ENCODE measurements around the gene SCNN1G. TPM values are rescaled to one million over a fixed set of nuclear protein-coding genes. Genes with fewer than 3 reads are reported as not detected.

SCNN1G gene
- total and polyA plus RNA-seq, 4 donors, result not detected

- no peak for TF ChIP-seq FOXA1 (IDR thresholded peaks at IDR 0.05)
- peak; percentile 33 for TF ChIP-seq SP1 (IDR thresholded peaks at IDR 0.05)
- peak; percentile 26 for TF ChIP-seq MAX (IDR thresholded peaks at IDR 0.05)
- TF ChIP-seq ZBTB33 (IDR thresholded peaks at IDR 0.05), result no peak
- no peak for TF ChIP-seq TAF1 (conservative IDR thresholded peaks at IDR 0.05)
- peak in 1 of 2 donors; percentile 52 for TF ChIP-seq RAD21 (IDR thresholded peaks at IDR 0.05)
- TF ChIP-seq NR2F2 (IDR thresholded peaks at IDR 0.05), result peak; percentile 39
- TF ChIP-seq YY1 (IDR thresholded peaks at IDR 0.05), result peak; percentile 13
- TF ChIP-seq REST (IDR thresholded peaks at IDR 0.05), result no peak
- TF ChIP-seq RXRA (IDR thresholded peaks at IDR 0.05), result peak; percentile 40 to 47
- TF ChIP-seq EGR1 (IDR thresholded peaks at IDR 0.05; ENCODE audit: low read depth in 2 of 2), result no peak
- TF ChIP-seq GABPA (IDR thresholded peaks at IDR 0.05 in 1 of 2, conservative IDR thresholded peaks at IDR 0.05 in 1 of 2), result no peak
- TF ChIP-seq JUND (IDR thresholded peaks at IDR 0.05), result no peak
- TF ChIP-seq HNF4G (IDR thresholded peaks at IDR 0.05), result peak; percentile 40
- TF ChIP-seq CTCF (IDR thresholded peaks at IDR 0.05; ENCODE audit: low read depth, low read length, missing input control), result no peak
- TF ChIP-seq ATF3 (IDR thresholded peaks at IDR 0.05), result peak; percentile 14
- TF ChIP-seq HNF4A (conservative IDR thresholded peaks at IDR 0.05), result peak; percentile 60 to 77
- no peak for TF ChIP-seq FOXA2 (IDR thresholded peaks at IDR 0.05)
- DNase-seq (ENCODE audit: low spot score), result no peak
- no peak overlapping the region for H3K4me3 ChIP-seq (ENCODE audit: low read depth in 1 of 3, low read length in 3 of 3)
- 22% methylated on average over 3 of the region's 3 CpGs for WGBS
- H3K27ac ChIP-seq (ENCODE audit: low read depth in 1 of 2, low read length in 2 of 2), result no peak overlapping the region
- no peak overlapping the region for H3K9ac ChIP-seq (ENCODE audit: low read depth in 1 of 2, low read length in 2 of 2)
- peaks cover 3 to 17% (median 9%) of the 10 kb centered on the region in 4 donors for H3K9me3 ChIP-seq (ENCODE audit: control insufficient read depth in 4 of 4, low read length in 3 of 4)
- peaks cover 0 to 5% (median 0%) of the 10 kb centered on the region in 4 donors for H3K36me3 ChIP-seq (ENCODE audit: control insufficient read depth in 4 of 4, insufficient read depth in 3 of 4, low read depth in 1 of 4, low read length in 3 of 4)
- no peaks in the 10 kb centered on the region for H3K27me3 ChIP-seq (ENCODE audit: control insufficient read depth in 4 of 4, insufficient read depth in 4 of 4, low read length in 3 of 4)
- H3K4me1 ChIP-seq (ENCODE audit: control insufficient read depth in 4 of 4, insufficient read depth in 4 of 4, low read length in 3 of 4), result peaks cover 0 to 9% (median 4%) of the 10 kb centered on the region in 4 donors
These were observed 48.3 kb upstream of the SCNN1G start for GRCh38 chr16:23134274-23134673.
